Keratinocyte (primary cell): ENCODE data around the gene MEG3. TPM values are rescaled to one million over a fixed set of nuclear protein-coding genes. Genes with fewer than 3 reads are reported as not detected.

Experiments used
- DNase-seq: peaks from one replicate; pipeline ENCODE4 v3.0.0-alpha.2; 2011; ENCODE audit warnings: low read depth, missing footprints, low spot score
- FAIRE-seq: peaks from 2 replicates; lab custom pipeline; 2011; peaks lifted over from hg19 to GRCh38; lab: Jason Lieb, UNC
- H2AFZ ChIP-seq: 2 replicates; pipeline ENCODE4 v1.6.0; 2012; ENCODE audit warnings: low read length, control low read depth, inconsistent platforms; ENCODE audit not compliant: control insufficient read depth
- H3K27ac ChIP-seq: 2 replicates; pipeline ENCODE4 v1.5.1; 2011; ENCODE audit warnings: low read length; ENCODE audit not compliant: control insufficient read depth, insufficient read depth
- H3K27me3 ChIP-seq: 3 replicates; pipeline ENCODE4 v1.6.0; 2011; ENCODE audit warnings: low read length; ENCODE audit not compliant: control insufficient read depth, insufficient read depth; ENCODE audit errors: extremely low read depth
- H3K36me3 ChIP-seq, 2 experiments: 2 replicates in 1 of 2; 3 replicates in 1 of 2; pipeline ENCODE4 v1.5.1; 2011; ENCODE audit warnings: low read length in 2 of 2, mild to moderate bottlenecking in 1 of 2; ENCODE audit not compliant: control insufficient read depth in 2 of 2, insufficient read depth in 2 of 2; ENCODE audit errors: extremely low read depth in 1 of 2
- H3K4me1 ChIP-seq: 3 replicates; pipeline ENCODE4 v1.5.1; 2011; ENCODE audit warnings: low read length; ENCODE audit not compliant: control insufficient read depth, insufficient read depth; ENCODE audit errors: extremely low read depth
- H3K4me2 ChIP-seq: 3 replicates; pipeline ENCODE4 v1.6.0; 2011; ENCODE audit warnings: low read depth, low read length; ENCODE audit not compliant: control insufficient read depth, insufficient read depth; ENCODE audit errors: extremely low read depth
- H3K4me3 ChIP-seq, 3 experiments: fragments of 200-600 bp in 1 of 3; sonication (generic) in 1 of 3; 2 replicates in 2 of 3; 3 replicates in 1 of 3; pipeline ENCODE4 v1.5.1; 2011 to 2016; ENCODE audit warnings: low read length in 3 of 3, mild to moderate bottlenecking in 3 of 3, control low read depth in 2 of 3, inconsistent platforms in 1 of 3, low read depth in 1 of 3, mixed read lengths in 1 of 3, mixed run types in 1 of 3, moderate library complexity in 1 of 3; ENCODE audit not compliant: control insufficient read depth in 2 of 3, insufficient read depth in 2 of 3; ENCODE audit errors: extremely low read depth in 1 of 3
- H3K79me2 ChIP-seq: 2 replicates; pipeline ENCODE4 v1.6.0; 2012; ENCODE audit warnings: low read length; ENCODE audit not compliant: control insufficient read depth, insufficient read depth
- H3K9ac ChIP-seq: 3 replicates; pipeline ENCODE4 v1.6.0; 2011; ENCODE audit warnings: low read length; ENCODE audit not compliant: control insufficient read depth, insufficient read depth; ENCODE audit errors: extremely low read depth
- H3K9me1 ChIP-seq: 3 replicates; pipeline ENCODE4 v1.6.0; 2011; ENCODE audit warnings: low read length; ENCODE audit not compliant: control insufficient read depth, insufficient read depth; ENCODE audit errors: extremely low read depth
- H3K9me3 ChIP-seq: 2 replicates; pipeline ENCODE4 v1.5.1; 2012; ENCODE audit warnings: low read depth, low read length; ENCODE audit not compliant: control insufficient read depth
- H4K20me1 ChIP-seq: 3 replicates; pipeline ENCODE4 v1.6.0; 2011; ENCODE audit warnings: low read length; ENCODE audit not compliant: control insufficient read depth, insufficient read depth; ENCODE audit errors: extremely low read depth
- CTCF ChIP-seq, 3 experiments: IDR thresholded peaks in 1 of 3; conservative IDR thresholded peaks in 1 of 3; optimal IDR thresholded peaks in 1 of 3; 2 replicates in 2 of 3; 3 replicates in 1 of 3; pipeline versions ENCODE3 to v1.5.1; 2011; ENCODE audit warnings: low read length in 3 of 3, mild to moderate bottlenecking in 3 of 3, moderate library complexity in 2 of 3, control low read depth in 1 of 3, inconsistent platforms in 1 of 3; ENCODE audit not compliant: insufficient read depth in 2 of 3; ENCODE audit errors: extremely low read depth in 1 of 3
- EZH2 ChIP-seq: IDR thresholded peaks from one replicate; pipeline ENCODE4 v1.6.1; 2012; ENCODE audit warnings: inconsistent platforms, mild to moderate bottlenecking, low read length, moderate library complexity
- dilution Hi-C: fragments of 300-500 bp; cut with MboI; formaldehyde crosslinking; loops from one replicate; pipeline ENCODE4 v1.7.0; 2020; ENCODE audit warnings: low sequenced_read_pairs; ENCODE audit not compliant: extremely low pct_ligation_motif_present
- polyA plus RNA-seq, 5 experiments: library from polyadenylated mRNA; depleted of rRNA in 3 of 5; stranded (reverse) in 3 of 5; stranded (forward) in 1 of 5; unstranded in 1 of 5; fragments of >200 nt; gene quantifications; 1 replicate in 1 of 5; 2 replicates in 3 of 5; 3 replicates in 1 of 5; pipeline versions ENCODE4 v1.2.1 to v1.2.3, GENCODE V29; 2011 to 2012; ENCODE audit warnings: missing spikeins in 2 of 5, low read depth in 1 of 5, low replicate concordance in 1 of 5

The MEG3 gene
- polyA plus RNA-seq, 1 donor (not counting 4 experiments of a cell fraction or from before 2014, with no cell fraction given) = 5.6 TPM

- Histone ChIP-seq H3K27ac (no peak overlapping the region), H3K79me2 (no peaks in the 10 kb centered on the region), H4K20me1 (no peaks in the 10 kb centered on the region), H3K9me3 (no peaks in the 10 kb centered on the region), H3K4me1 (no peaks in the 10 kb centered on the region), H3K36me3 (no peaks in the 10 kb centered on the region), H2AFZ (no peak overlapping the region), H3K4me2 (no peak overlapping the region), H3K9me1 (no peaks in the 10 kb centered on the region), H3K4me3 (no peak overlapping the region), H3K9ac (no peak overlapping the region), H3K27me3 (no peaks in the 10 kb centered on the region)
- dilution Hi-C loops = no loop called here
- DNase-seq (no peak), FAIRE-seq (no peak)
- TF ChIP-seq EZH2 (no peak), CTCF (optimal IDR thresholded peaks at IDR 0.05 in 1 of 3, IDR thresholded peaks at IDR 0.05 in 1 of 3, conservative IDR thresholded peaks at IDR 0.05 in 1 of 3; ENCODE audit: extremely low read depth in 1 of 3, insufficient read depth in 2 of 3, low read length in 3 of 3) (no peak)
Measured at GRCh38 chr14:100849115-100849781, 23.3 kb downstream of the MEG3 start.

- Histone ChIP-seq H3K27me3 (no peaks in the 10 kb centered on the region), H3K36me3 (no peaks in the 10 kb centered on the region), H3K4me1 (no peaks in the 10 kb centered on the region), H3K4me3 (no peak overlapping the region), H3K4me2 (no peak overlapping the region), H3K9me3 (no peaks in the 10 kb centered on the region), H4K20me1 (no peaks in the 10 kb centered on the region), H3K79me2 (no peaks in the 10 kb centered on the region), H2AFZ (no peak overlapping the region), H3K9ac (no peak overlapping the region), H3K9me1 (no peaks in the 10 kb centered on the region), H3K27ac (no peak overlapping the region)
- no peak for TF ChIP-seq EZH2
- peak; percentile 67 to 95 (median 93) for TF ChIP-seq CTCF (optimal IDR thresholded peaks at IDR 0.05 in 1 of 3, IDR thresholded peaks at IDR 0.05 in 1 of 3, conservative IDR thresholded peaks at IDR 0.05 in 1 of 3; ENCODE audit: extremely low read depth in 1 of 3, insufficient read depth in 2 of 3, low read length in 3 of 3)
- dilution Hi-C loops = no loop called here
- no peak for FAIRE-seq
- DNase-seq = peak; percentile 33
Measured at GRCh38 chr14:100850841-100851585, 25.1 kb downstream of the MEG3 start.
